Neural cell (in vitro differentiated cells): ENCODE data around the gene MRPS18A.

Experiments
- EP300 ChIP-seq: fragments of 450-650 bp; conservative IDR thresholded peaks from 2 replicates; pipeline ENCODE4 v1.6.1; 2014; ENCODE audit warnings: antibody characterized with exemption, mild to moderate bottlenecking, moderate library complexity; ENCODE audit not compliant: poor library complexity, severe bottlenecking
- EZH2 ChIP-seq: fragments of 200-600, 300-800 bp; shearing (Covaris generic), sonication (generic); IDR thresholded peaks from 2 replicates; pipeline ENCODE4 v1.6.1; 2014; ENCODE audit warnings: antibody characterized with exemption, low read length, borderline replicate concordance, mild to moderate bottlenecking; ENCODE audit not compliant: insufficient read depth, poor library complexity, severe bottlenecking
- RAD21 ChIP-seq: fragments of 450-650 bp; conservative IDR thresholded peaks from 2 replicates; pipeline ENCODE4 v1.6.1; 2014; ENCODE audit warnings: antibody characterized with exemption, mild to moderate bottlenecking, moderate library complexity
- SMC3 ChIP-seq: fragments of 450-650 bp; conservative IDR thresholded peaks from 2 replicates; pipeline ENCODE4 v1.6.1; 2014; ENCODE audit warnings: antibody characterized with exemption, mild to moderate bottlenecking, moderate library complexity; ENCODE audit not compliant: poor library complexity
- TF ChIP-seq, protein P1 (sequence below): fragments of 450-650 bp; IDR thresholded peaks from 2 replicates; pipeline ENCODE4 v1.5.1; 2014; ENCODE audit warnings: antibody characterized with exemption, mild to moderate bottlenecking, moderate library complexity; ENCODE audit not compliant: poor library complexity, severe bottlenecking
- TF ChIP-seq, protein P2 (sequence below): IDR thresholded peaks from 2 replicates; pipeline ENCODE4 v1.6.1; 2012; ENCODE audit warnings: borderline replicate concordance

DNA sequence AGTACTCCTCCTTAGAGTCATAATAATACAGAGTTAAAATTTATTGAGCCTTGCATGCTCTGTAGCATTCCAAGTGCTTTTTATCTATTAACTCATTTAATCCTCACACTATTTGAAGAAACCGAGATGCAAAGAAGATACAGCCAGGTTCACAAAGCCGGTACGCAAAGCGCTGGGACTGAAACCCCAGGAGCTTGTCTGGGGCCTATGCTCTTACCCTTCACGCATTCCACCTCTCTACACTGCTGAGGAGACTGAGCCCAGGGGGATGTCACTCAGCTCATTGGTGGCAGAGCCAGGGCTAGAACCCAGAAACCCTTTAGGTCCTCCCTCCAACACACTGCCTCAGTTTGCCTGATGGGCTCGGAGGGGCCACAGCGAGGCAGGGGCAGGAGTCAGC, 19.7 kb upstream of the MRPS18A start:
- TF ChIP-seq, protein P1, sequence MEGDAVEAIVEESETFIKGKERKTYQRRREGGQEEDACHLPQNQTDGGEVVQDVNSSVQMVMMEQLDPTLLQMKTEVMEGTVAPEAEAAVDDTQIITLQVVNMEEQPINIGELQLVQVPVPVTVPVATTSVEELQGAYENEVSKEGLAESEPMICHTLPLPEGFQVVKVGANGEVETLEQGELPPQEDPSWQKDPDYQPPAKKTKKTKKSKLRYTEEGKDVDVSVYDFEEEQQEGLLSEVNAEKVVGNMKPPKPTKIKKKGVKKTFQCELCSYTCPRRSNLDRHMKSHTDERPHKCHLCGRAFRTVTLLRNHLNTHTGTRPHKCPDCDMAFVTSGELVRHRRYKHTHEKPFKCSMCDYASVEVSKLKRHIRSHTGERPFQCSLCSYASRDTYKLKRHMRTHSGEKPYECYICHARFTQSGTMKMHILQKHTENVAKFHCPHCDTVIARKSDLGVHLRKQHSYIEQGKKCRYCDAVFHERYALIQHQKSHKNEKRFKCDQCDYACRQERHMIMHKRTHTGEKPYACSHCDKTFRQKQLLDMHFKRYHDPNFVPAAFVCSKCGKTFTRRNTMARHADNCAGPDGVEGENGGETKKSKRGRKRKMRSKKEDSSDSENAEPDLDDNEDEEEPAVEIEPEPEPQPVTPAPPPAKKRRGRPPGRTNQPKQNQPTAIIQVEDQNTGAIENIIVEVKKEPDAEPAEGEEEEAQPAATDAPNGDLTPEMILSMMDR = no peak
- TF ChIP-seq EZH2 (no peak), EP300 (no peak), RAD21 (no peak), SMC3 (no peak)
- TF ChIP-seq, protein P2, sequence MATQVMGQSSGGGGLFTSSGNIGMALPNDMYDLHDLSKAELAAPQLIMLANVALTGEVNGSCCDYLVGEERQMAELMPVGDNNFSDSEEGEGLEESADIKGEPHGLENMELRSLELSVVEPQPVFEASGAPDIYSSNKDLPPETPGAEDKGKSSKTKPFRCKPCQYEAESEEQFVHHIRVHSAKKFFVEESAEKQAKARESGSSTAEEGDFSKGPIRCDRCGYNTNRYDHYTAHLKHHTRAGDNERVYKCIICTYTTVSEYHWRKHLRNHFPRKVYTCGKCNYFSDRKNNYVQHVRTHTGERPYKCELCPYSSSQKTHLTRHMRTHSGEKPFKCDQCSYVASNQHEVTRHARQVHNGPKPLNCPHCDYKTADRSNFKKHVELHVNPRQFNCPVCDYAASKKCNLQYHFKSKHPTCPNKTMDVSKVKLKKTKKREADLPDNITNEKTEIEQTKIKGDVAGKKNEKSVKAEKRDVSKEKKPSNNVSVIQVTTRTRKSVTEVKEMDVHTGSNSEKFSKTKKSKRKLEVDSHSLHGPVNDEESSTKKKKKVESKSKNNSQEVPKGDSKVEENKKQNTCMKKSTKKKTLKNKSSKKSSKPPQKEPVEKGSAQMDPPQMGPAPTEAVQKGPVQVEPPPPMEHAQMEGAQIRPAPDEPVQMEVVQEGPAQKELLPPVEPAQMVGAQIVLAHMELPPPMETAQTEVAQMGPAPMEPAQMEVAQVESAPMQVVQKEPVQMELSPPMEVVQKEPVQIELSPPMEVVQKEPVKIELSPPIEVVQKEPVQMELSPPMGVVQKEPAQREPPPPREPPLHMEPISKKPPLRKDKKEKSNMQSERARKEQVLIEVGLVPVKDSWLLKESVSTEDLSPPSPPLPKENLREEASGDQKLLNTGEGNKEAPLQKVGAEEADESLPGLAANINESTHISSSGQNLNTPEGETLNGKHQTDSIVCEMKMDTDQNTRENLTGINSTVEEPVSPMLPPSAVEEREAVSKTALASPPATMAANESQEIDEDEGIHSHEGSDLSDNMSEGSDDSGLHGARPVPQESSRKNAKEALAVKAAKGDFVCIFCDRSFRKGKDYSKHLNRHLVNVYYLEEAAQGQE = no peak
